AG20443 (cell line): Measurements from ENCODE around the gene GABRR2.
A peak's percentile ranks its signal among the peaks of the same experiment; 100 is the strongest.
"Not testable (repeated sequence)": the region's sequence is repeated elsewhere in the genome, so short reads cannot be mapped to it uniquely, and the experiment has no call there.

ENCODE experiments used
- DNase-seq: peaks from one replicate; pipeline ENCODE4 v3.0.0; 2012; ENCODE audit warnings: low spot score, mixed read lengths

GABRR2 gene

GRCh38 chr6:89257781-89258180 lies 57.3 kb downstream of the GABRR2 start:
- no peak for DNase-seq

GRCh38 chr6:89257346-89257745 lies 57.8 kb downstream of the GABRR2 start:
- DNase-seq, result no peak

DNA sequence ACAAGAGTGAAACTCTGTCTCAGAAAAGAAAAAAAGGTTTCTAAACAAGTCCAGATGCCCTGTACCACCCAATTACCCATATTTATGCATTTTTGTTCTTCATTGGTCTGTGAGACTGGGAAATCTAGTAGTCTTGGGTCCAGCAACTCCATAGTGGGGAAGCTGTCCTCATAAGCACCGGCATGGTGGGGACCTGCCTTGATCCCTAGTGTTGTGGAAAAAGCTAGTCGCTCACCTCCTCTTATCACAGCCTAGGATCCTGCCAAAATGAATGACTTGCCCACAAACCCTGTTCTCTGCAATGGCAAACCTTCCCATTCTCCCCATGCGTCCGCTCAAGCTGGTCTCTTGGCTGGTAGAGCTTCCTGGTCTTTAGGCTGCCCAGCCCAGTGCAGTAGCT lies 59.7 kb downstream of the GABRR2 start:
- DNase-seq, result no peak

DNA sequence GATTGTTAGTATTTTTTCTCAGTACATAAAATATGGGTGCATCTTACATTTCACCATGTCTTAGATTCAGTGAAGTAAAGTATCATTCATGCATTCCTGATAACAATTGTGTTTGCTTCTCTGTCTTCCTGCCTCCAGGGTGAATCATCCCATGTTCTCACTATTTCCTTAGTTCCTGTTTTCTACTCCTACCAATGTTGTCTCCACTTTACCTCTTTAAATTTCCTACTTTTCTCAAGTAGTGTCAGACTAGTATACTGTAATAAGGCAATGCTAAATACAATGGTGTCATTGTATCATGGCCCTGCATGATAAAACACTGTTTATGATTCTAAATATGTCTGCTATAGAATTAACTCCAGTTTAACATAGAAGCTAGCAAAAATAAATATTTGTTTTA lies 60.5 kb downstream of the GABRR2 start:
- no peak for DNase-seq

- no peak for DNase-seq
These were observed 62.2 kb downstream of the GABRR2 start for GRCh38 chr6:89252907-89253306.

- no peak for DNase-seq
These were observed 63.1 kb downstream of the GABRR2 start for GRCh38 chr6:89251976-89252375.

GRCh38 chr6:89251170-89251569 lies 63.9 kb downstream of the GABRR2 start:
- no peak for DNase-seq

GRCh38 chr6:89250239-89250638 lies 64.9 kb downstream of the GABRR2 start:
- no peak for DNase-seq

DNA sequence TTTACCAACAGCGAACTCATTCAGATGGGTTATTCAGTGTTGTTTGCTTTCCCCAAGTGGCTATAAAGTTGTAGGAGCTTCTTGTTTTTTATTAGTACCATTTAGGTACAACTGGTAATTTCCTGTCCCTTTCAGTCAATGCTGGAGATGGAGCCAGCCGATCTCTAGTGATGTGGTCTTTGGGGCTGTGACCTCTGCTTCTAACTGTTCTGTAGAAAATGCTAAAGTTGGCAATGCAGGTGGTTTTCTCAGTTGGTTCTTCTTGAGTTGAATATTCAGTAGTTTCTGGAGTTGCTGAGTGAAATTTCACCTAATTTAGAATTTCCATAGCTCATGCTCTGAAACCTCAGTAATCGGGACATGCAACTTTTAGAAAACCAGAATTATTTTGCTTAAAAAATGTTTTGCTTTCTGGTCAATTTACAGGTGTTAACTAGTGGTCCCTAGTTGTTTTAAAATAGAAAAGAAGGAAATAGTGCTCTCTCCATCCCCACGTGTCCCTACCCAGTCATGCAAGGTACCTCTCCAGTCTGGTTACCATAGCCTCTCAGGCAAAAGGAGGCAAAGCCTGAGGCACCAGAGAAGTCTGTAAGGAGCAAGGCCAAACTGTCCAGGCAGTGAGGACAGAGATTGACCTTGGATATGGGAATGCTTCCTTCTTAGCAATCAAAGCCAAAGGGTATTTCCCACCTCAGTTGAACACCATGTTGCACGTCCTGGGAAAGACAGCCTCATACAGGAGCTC lies 70.7 kb downstream of the GABRR2 start:
- DNase-seq, result no peak

DNA sequence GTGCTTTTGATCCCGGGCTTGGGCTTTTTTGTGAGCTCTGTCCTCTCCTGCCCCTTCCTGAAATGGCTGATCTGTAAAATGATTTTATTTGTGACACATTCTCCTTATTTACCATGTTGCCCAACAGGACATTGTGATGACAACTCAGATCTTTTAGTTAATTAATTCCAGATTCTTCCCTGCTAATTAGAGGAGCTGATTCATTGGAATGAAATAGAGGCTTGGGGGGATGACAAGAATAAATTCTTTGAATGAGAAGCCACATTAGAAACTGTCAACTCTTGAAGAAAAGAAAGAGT lies 71.8 kb downstream of the GABRR2 start:
- no peak for DNase-seq

GRCh38 chr6:89242574-89243330 lies 72.3 kb downstream of the GABRR2 start:
- peak; percentile 47 for DNase-seq

DNA sequence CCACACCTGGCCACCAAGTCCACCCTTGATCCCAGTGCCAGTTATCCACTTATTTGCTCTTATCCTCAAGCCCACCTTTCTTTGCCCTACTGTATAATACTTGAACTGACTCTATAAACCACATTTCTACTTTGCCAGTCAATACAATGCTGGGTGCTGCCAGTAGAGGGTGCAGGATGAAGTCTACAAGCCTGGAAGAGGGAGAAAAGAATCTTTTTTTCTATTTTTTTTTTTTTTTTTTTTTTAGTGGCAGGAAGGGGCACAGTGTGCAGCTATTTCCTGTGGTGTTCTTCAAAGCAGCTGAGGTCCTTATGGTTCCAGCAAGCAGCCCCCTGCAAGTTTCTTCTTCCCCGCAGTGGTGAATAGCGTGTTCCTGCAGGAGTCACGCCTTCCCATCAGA lies 75.8 kb downstream of the GABRR2 start:
- DNase-seq, result no peak

DNA sequence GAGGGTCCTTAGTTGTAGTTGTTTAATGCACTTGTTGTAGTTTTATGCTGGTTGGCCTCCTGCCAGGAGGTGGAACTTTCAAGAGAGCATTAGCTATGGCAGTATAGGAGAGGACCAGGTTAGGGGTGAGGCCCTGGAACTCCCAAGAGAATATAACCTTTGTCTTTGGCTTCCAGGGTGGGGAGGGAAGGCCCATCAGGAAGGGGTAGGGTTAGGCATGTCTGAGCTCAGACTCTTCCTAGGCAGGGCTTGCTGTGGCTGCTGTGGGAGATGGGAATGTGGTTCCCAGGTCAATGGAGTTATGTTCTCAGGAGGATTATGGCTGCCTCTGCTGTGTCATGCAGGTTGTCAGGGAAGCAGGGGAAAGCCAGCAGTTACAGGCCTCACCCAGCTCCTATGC lies 77.9 kb downstream of the GABRR2 start:
- no peak for DNase-seq

DNA sequence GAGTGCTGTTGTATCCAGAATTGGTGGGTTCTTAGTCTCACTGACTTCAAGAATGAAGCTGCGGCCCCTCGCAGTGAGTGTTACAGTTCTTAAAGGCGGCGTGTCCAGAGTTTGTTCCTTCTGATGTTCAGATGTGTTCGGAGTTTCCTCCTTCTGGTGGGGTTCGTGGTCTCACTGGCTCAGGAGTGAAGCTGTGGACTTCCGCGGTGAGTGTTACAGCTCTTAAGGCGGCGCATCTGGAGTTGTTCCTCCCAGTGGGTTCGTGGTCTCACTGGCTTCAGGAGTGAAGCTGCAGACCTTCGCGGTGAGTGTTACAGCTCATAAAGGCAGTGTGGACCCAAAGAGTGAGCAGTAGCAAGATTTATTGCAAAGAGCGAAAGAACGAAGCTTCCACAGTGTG lies 81.5 kb downstream of the GABRR2 start:
- DNase-seq, result not testable (repeated sequence)

- DNase-seq, result no peak
These were observed 92.4 kb downstream of the GABRR2 start for GRCh38 chr6:89222712-89223039.

DNA sequence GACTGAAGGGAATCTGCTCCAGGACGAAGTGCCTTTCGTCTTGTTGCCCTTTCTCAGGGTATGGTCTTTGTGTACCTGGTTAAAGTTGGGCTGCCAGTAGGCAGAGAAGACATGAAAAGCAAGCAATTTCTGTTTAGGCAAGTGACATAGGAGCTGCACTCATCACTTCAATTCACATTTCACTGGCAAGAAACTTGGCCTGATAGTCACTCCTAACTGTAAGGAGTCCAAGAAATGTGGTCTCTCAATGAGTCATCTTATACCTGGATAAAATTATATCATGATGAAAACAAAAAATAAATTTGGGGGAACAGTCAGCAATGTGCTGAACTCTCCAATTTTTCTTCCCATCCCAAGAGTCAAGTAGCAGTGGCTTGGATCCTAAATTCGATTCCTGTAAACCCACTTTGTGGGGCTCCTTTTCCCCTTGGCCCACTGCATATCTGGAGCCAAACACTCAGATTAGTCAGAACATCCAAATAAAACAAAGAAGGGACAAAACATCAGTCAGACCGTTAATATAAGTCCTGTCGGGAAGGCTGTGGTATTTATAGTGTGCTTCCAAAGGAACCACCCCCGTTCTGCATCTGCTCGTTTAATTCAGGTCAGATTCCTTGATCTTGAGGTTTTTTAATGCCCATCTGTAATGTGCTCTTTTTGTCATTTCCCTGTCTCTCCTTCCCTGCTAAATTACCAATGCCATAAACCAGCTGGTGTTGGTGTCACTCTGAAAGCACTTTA lies 93.0 kb downstream of the GABRR2 start:
- DNase-seq, result no peak

DNA sequence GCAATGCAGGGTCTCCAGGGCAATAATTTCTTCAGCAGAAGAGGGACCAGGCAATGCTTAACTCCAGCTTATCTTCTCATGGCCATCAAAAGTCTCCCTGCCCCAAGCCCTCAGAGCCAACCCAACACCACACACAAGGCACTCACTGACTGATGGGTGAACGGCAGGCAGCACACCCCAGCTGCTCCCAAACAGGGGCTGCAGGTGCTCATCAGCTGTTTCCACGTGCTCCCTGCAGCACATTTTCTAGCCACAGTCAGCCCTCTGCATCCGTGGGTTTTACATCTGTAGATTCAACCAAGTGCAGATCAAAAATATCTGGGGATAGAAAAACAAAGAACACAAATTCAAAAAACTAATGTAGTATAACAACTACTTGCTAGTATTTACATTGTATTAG lies 94.0 kb downstream of the GABRR2 start:
- DNase-seq, result no peak

GRCh38 chr6:89217299-89217910 lies 97.7 kb downstream of the GABRR2 start, which contains the start of gene GABRR1:
Gene GABRR1, minus strand, starts transcription at chr6:89217358. Its CDS starts 36 bp downstream, at chr6:89217322.
- DNase-seq, result no peak

GRCh38 chr6:89216411-89216810 lies 98.7 kb downstream of the GABRR2 start:
- no peak for DNase-seq

DNA sequence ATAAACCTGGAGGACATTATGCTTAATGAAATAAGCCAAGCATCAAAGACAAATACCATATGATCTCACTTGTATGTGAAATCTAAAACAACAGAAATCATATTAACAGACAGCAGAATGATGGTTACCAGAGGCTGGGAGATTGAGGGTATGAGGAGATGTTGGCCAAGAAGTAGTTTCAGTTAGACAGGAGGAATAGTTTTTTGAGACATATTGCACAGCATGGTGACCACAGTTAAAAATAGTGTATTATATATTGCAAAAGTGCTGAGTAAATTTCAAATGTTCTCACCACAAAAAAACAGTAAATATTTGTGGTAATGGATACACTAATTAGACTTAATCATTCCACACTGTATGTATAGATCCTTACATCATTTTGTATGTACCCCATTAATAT lies 99.7 kb downstream of the GABRR2 start:
- no peak for DNase-seq

- DNase-seq, result no peak
These were observed 100.9 kb downstream of the GABRR2 start for GRCh38 chr6:89214197-89214596.

DNA sequence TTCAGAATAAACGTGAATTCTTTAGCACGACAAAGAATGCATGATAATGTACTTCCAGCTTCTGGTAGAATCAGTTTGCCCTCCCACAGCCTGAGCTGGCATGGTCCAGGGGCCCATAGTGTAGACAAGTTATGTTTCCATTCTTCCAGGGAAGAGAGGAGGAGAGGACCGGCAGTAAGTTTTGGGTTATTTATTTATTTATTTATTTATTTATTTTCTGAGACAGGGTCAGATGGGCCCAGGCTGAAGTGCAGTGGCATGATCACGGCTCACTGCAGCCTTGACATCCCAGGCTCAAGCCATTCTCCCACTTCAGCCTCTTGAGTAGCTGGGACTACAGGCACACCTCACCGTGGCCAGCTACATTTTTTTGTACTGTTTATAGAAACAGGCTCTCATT lies 102.6 kb downstream of the GABRR2 start:
- DNase-seq, result no peak

GRCh38 chr6:89209457-89209856 lies 105.6 kb downstream of the GABRR2 start:
- DNase-seq, result no peak
